ENCODE results near the gene PDCD2. TPM values are rescaled to one million over a fixed set of nuclear protein-coding genes. Genes with fewer than 3 reads are reported as not detected.

Gene PDCD2, protein sequence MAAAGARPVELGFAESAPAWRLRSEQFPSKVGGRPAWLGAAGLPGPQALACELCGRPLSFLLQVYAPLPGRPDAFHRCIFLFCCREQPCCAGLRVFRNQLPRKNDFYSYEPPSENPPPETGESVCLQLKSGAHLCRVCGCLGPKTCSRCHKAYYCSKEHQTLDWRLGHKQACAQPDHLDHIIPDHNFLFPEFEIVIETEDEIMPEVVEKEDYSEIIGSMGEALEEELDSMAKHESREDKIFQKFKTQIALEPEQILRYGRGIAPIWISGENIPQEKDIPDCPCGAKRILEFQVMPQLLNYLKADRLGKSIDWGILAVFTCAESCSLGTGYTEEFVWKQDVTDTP
- 52.5 and 84.9 TPM in 2 replicates for total RNA-seq

GRCh38 chr6:170584181-170584953, at the start of gene PDCD2:
PDCD2 (minus strand) TSS chr6:170584637; CDS start chr6:170584581, 56 bp downstream.

GRCh38 chr6:170554013-170554795, 30.2 kb downstream of the PDCD2 start, which contains the start of gene TBP:
TBP (plus strand) TSS chr6:170554369; CDS start chr6:170557030, 2,661 bp downstream.

DNA sequence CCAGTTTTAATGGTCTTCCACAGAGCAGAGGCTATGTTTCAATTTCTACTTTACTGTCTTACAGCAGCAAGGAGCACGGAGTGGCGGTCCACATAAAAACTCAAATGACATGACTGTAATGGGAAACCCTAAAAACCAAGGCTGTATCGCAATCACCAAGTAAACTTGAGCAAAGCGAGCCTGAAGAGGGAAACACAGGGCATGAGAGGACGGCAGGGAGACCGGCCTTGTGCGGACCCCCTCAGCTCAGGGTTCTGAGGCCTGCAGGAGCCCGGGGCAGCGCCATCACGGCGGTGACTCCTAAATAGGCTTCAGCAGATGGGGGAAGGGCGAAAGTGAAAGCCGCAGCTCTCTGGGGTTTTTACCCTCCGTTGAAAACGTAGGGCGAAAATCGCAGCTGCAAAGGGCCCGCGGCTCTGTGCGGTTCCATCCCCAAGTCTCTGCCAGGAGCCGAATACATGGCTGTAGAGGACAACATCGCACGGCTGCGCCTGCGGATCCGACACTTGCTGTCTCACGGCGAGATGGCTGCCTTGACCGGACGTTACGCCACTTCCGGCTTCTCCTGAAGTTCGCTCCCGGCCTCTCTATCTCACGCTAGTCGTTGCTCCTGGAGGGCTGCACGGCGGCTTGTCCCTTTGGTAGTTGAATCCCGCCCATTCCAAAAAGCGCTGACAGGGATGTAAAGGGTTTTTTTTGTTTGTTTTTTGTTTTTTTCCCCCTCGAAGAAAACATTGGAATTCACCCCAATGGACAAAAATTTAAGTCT, 31.5 kb downstream of the PDCD2 start, which contains the start of gene PSMB1:
PSMB1 (minus strand) TSS at position 543 of the 769 bp plus-strand sequence; CDS start at position 478, 65 bp downstream.

Other genes starting within 250 kb of the PDCD2 start
- gene PSMB1, start 31.3 kb downstream of the PDCD2 start, total RNA-seq, result 265 and 297 TPM in 2 replicates
- 15.5 and 23.3 TPM in 2 replicates for gene TBP, start 30.3 kb downstream of the PDCD2 start, total RNA-seq